ENCODE measurements around the gene ZC3H14.

The ZC3H14 gene

GRCh38 chr14:88551980-88552431 is 10.8 kb upstream of the ZC3H14 start:
- in situ Hi-C loops (cut with HindIII; ENCODE audit: low sequenced_read_pairs), result loop anchor here (5.0 kb wide), 1 partner anchor 40 kb away; no protein-coding TSS in a partner anchor
- no peak for TF ChIP-seq CTCF (IDR thresholded peaks at IDR 0.05; ENCODE audit: low read depth, low read length, missing control alignments)
- H3K4me3 ChIP-seq (ENCODE audit: low read depth, low read length), result peak overlapping the region; percentile 55
- DNase-seq (ENCODE audit: low read depth), result no peak

- in situ Hi-C loops (cut with HindIII; ENCODE audit: low sequenced_read_pairs), result loop anchor here (5.0 kb wide), 1 partner anchor 41 kb away; no protein-coding TSS in a partner anchor
- TF ChIP-seq CTCF (IDR thresholded peaks at IDR 0.05; ENCODE audit: low read depth, low read length, missing control alignments), result no peak
- no peak overlapping the region for H3K4me3 ChIP-seq (ENCODE audit: low read depth, low read length)
- no peak for DNase-seq (ENCODE audit: low read depth)
Measured at GRCh38 chr14:88552876-88553275, 10.0 kb upstream of the ZC3H14 start.

DNA sequence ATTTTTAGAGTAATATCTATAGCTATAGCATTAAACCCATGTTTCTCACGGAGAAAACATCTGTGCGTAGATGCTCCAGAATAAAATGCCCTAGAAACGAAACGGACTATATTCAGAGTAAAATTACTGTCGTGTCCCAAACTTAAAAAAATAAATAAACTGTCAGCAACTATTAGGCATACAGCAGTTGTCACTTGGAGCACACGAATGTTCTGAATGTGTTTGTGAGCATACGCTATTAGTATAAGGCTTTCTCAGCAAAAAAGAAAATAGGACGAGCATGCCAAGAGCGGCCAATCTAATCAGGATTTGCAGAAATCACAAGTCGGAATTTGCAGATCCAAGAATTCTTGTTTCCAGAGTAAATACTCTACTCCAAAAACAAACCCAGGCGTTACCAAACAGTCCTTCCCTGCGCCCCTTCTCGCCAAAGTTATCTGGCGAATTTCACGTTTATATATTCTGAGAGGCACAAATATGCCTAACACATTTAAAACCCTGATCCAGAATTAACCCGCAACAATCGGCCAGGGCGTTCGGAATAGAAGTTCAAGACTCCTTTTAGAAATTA is 8.9 kb upstream of the ZC3H14 start:
- in situ Hi-C loops (cut with HindIII; ENCODE audit: low sequenced_read_pairs), result loop anchor here (5.0 kb wide), 1 partner anchor 42 kb away; no protein-coding TSS in a partner anchor
- peak overlapping the region; percentile 87 for H3K4me3 ChIP-seq (ENCODE audit: low read depth, low read length)
- DNase-seq (ENCODE audit: low read depth), result no peak
- no peak for TF ChIP-seq CTCF (IDR thresholded peaks at IDR 0.05; ENCODE audit: low read depth, low read length, missing control alignments)

DNA sequence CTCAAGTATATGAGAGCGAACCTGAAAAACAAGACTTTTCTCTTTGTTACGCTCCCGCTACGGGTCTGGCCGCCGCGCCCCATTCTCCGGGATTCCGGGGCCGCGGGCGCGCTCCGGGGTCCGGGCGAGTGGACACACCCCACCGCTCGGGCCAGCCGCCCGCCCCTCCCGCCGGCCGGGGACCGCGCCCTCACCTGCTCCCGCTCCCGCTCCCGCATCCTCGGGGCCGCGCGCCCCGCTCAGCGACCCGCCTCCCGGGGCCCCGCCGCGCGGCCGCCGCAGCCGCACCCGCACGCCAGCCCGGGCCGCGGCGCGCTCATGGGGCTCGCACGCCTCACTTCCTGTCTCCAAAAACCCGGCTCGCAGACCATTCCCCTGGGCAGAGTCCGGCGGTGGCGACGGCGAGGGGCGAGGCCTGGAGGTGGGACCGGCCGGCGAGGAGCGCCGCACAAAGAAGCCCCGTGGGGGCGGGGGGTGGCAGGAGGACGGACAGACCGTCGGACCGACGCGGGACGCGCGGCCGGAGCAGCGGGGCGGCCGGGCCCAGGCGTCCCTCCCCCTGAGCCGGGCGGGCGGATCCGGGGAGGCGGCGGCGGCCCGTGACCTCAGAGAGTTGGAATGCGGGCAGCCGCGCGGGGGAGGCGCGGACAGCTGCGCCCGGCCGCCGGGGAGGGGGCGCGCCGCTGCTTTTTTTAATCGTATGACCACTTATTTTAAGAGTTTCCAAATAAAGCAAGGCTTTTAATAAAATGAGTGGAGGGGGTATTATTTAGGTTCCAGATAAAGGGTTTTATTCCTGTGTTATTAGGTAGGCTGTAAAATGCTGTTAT is 8.2 kb upstream of the ZC3H14 start, which contains the start of gene PTPN21:
Gene PTPN21, minus strand, starts transcription at position 551 of the 830 bp plus-strand sequence. CDS start 4,590 bp downstream, outside the sequence.
- peak within 1 kb of the TSS; percentile 87 for H3K4me3 ChIP-seq (ENCODE audit: low read depth, low read length)
- in situ Hi-C loops (cut with HindIII; ENCODE audit: low sequenced_read_pairs), result loop anchor here (5.0 kb wide), 1 partner anchor 42 kb away; no protein-coding TSS in a partner anchor
- no peak for DNase-seq (ENCODE audit: low read depth)
- no peak for TF ChIP-seq CTCF (IDR thresholded peaks at IDR 0.05; ENCODE audit: low read depth, low read length, missing control alignments)

- in situ Hi-C loops (cut with HindIII; ENCODE audit: low sequenced_read_pairs), result no loop called here
- no peak for DNase-seq (ENCODE audit: low read depth)
- H3K4me3 ChIP-seq (ENCODE audit: low read depth, low read length), result no peak overlapping the region
- no peak for TF ChIP-seq CTCF (IDR thresholded peaks at IDR 0.05; ENCODE audit: low read depth, low read length, missing control alignments)
Measured at GRCh38 chr14:88556581-88556980, 6.3 kb upstream of the ZC3H14 start.

- in situ Hi-C loops (cut with HindIII; ENCODE audit: low sequenced_read_pairs), result no loop called here
- no peak overlapping the region for H3K4me3 ChIP-seq (ENCODE audit: low read depth, low read length)
- TF ChIP-seq CTCF (IDR thresholded peaks at IDR 0.05; ENCODE audit: low read depth, low read length, missing control alignments), result peak; percentile 50
- peak; percentile 27 for DNase-seq (ENCODE audit: low read depth)
Measured at GRCh38 chr14:88559852-88560251, 3.0 kb upstream of the ZC3H14 start.
